ENCODE data around the gene FLOT1. TPM values are rescaled to one million over a fixed set of nuclear protein-coding genes. Genes with fewer than 3 reads are reported as not detected.

FLOT1 gene
- polyA plus RNA-seq, 1 donor (not counting 4 experiments of a cell fraction or from before 2014, with no cell fraction given), result 21.6 TPM

DNA sequence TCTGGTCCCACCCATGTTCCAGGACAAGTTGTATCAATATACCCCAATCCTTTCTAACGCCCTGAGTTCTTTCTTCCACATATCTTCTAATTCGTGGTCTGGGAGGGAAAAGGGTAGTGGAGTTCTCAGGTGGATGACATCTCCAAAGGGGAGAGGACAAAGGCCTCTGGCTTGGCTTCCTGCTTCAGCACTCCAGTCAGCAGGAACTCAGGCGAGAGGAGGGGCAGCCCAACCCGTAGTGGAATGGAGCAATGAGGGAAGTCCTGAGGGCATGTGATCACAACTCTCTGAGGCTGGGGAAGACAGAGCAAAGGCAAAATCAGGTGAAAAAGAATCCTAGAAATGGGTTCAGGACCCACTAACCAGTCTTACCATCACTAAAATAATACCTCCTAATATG is 42.1 kb downstream of the FLOT1 start:
- no peaks in the 10 kb centered on the region for H3K79me2 ChIP-seq (ENCODE audit: control insufficient read depth, insufficient read depth, low read length)
- no peak for FAIRE-seq
- H3K9me3 ChIP-seq (ENCODE audit: control insufficient read depth, low read depth, low read length), result no peaks in the 10 kb centered on the region
- no peaks in the 10 kb centered on the region for H4K20me1 ChIP-seq (ENCODE audit: control insufficient read depth, extremely low read depth, insufficient read depth, low read length)
- H3K4me1 ChIP-seq (ENCODE audit: control insufficient read depth, extremely low read depth, insufficient read depth, low read length), result peaks cover under 1% of the 10 kb centered on the region
- H3K4me2 ChIP-seq (ENCODE audit: control insufficient read depth, extremely low read depth, insufficient read depth, low read depth, low read length), result no peak overlapping the region
- H3K36me3 ChIP-seq (ENCODE audit: control insufficient read depth in 2 of 2, extremely low read depth in 1 of 2, insufficient read depth in 2 of 2, low read length in 2 of 2), result peaks cover 6 to 8% of the 10 kb centered on the region in 2 experiments
- no peak overlapping the region for H3K4me3 ChIP-seq (ENCODE audit: control insufficient read depth in 2 of 3, extremely low read depth in 1 of 3, insufficient read depth in 2 of 3, low read depth in 1 of 3, low read length in 3 of 3)
- no peak for TF ChIP-seq EZH2 (IDR thresholded peaks at IDR 0.05; ENCODE audit: low read length)
- TF ChIP-seq, protein P1, sequence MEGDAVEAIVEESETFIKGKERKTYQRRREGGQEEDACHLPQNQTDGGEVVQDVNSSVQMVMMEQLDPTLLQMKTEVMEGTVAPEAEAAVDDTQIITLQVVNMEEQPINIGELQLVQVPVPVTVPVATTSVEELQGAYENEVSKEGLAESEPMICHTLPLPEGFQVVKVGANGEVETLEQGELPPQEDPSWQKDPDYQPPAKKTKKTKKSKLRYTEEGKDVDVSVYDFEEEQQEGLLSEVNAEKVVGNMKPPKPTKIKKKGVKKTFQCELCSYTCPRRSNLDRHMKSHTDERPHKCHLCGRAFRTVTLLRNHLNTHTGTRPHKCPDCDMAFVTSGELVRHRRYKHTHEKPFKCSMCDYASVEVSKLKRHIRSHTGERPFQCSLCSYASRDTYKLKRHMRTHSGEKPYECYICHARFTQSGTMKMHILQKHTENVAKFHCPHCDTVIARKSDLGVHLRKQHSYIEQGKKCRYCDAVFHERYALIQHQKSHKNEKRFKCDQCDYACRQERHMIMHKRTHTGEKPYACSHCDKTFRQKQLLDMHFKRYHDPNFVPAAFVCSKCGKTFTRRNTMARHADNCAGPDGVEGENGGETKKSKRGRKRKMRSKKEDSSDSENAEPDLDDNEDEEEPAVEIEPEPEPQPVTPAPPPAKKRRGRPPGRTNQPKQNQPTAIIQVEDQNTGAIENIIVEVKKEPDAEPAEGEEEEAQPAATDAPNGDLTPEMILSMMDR (optimal IDR thresholded peaks at IDR 0.05 in 1 of 3, IDR thresholded peaks at IDR 0.05 in 1 of 3, conservative IDR thresholded peaks at IDR 0.05 in 1 of 3; ENCODE audit: extremely low read depth in 1 of 3, insufficient read depth in 2 of 3, low read length in 3 of 3), result no peak
- DNase-seq (ENCODE audit: low read depth, low spot score), result no peak
- H3K9me1 ChIP-seq (ENCODE audit: control insufficient read depth, extremely low read depth, insufficient read depth, low read length), result no peaks in the 10 kb centered on the region
- dilution Hi-C loops (cut with MboI; ENCODE audit: extremely low pct_ligation_motif_present, low sequenced_read_pairs), result no loop called here
- H2AFZ ChIP-seq (ENCODE audit: control insufficient read depth, low read length), result no peak overlapping the region
- H3K27me3 ChIP-seq (ENCODE audit: control insufficient read depth, extremely low read depth, insufficient read depth, low read length), result no peaks in the 10 kb centered on the region
- H3K27ac ChIP-seq (ENCODE audit: control insufficient read depth, insufficient read depth, low read length), result no peak overlapping the region
- H3K9ac ChIP-seq (ENCODE audit: control insufficient read depth, extremely low read depth, insufficient read depth, low read length), result no peak overlapping the region

DNA sequence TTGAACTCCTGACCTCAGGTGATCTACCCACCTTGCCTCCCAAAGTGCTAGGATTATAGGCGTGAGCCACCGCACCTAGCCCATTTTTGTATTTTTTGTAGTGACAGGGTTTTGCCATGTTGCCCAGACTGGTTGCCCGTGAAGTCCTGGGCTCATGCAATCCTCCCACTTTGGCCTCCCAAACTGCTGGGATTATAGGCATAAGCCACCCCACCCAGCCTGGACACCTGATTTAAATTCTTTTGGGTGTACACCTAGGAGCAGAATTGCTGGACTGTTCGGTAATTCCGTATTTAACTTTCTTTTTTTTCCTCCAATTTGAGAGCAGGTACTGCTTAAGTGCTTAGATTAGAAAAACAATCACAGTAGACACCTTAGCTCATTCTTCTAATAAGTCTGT is 46.1 kb downstream of the FLOT1 start:
- H4K20me1 ChIP-seq (ENCODE audit: control insufficient read depth, extremely low read depth, insufficient read depth, low read length), result no peaks in the 10 kb centered on the region
- no peaks in the 10 kb centered on the region for H3K79me2 ChIP-seq (ENCODE audit: control insufficient read depth, insufficient read depth, low read length)
- H3K4me1 ChIP-seq (ENCODE audit: control insufficient read depth, extremely low read depth, insufficient read depth, low read length), result peaks cover 10% of the 10 kb centered on the region
- dilution Hi-C loops (cut with MboI; ENCODE audit: extremely low pct_ligation_motif_present, low sequenced_read_pairs), result no loop called here
- FAIRE-seq, result no peak
- no peaks in the 10 kb centered on the region for H3K27me3 ChIP-seq (ENCODE audit: control insufficient read depth, extremely low read depth, insufficient read depth, low read length)
- no peak overlapping the region for H2AFZ ChIP-seq (ENCODE audit: control insufficient read depth, low read length)
- no peak overlapping the region for H3K4me3 ChIP-seq (ENCODE audit: control insufficient read depth in 2 of 3, extremely low read depth in 1 of 3, insufficient read depth in 2 of 3, low read depth in 1 of 3, low read length in 3 of 3)
- no peak overlapping the region for H3K4me2 ChIP-seq (ENCODE audit: control insufficient read depth, extremely low read depth, insufficient read depth, low read depth, low read length)
- TF ChIP-seq, protein P1 (optimal IDR thresholded peaks at IDR 0.05 in 1 of 3, IDR thresholded peaks at IDR 0.05 in 1 of 3, conservative IDR thresholded peaks at IDR 0.05 in 1 of 3; ENCODE audit: extremely low read depth in 1 of 3, insufficient read depth in 2 of 3, low read length in 3 of 3), result no peak
- TF ChIP-seq EZH2 (IDR thresholded peaks at IDR 0.05; ENCODE audit: low read length), result no peak
- H3K27ac ChIP-seq (ENCODE audit: control insufficient read depth, insufficient read depth, low read length), result no peak overlapping the region
- no peaks in the 10 kb centered on the region for H3K9me1 ChIP-seq (ENCODE audit: control insufficient read depth, extremely low read depth, insufficient read depth, low read length)
- no peak overlapping the region for H3K9ac ChIP-seq (ENCODE audit: control insufficient read depth, extremely low read depth, insufficient read depth, low read length)
- H3K36me3 ChIP-seq (ENCODE audit: control insufficient read depth in 2 of 2, extremely low read depth in 1 of 2, insufficient read depth in 2 of 2, low read length in 2 of 2), result no peaks in the 10 kb centered on the region
- no peaks in the 10 kb centered on the region for H3K9me3 ChIP-seq (ENCODE audit: control insufficient read depth, low read depth, low read length)
- no peak for DNase-seq (ENCODE audit: low read depth, low spot score)

All from keratinocyte (primary cell).